Right lobe of liver (tissue), 4 donors: ENCODE data around the gene PMVK.

ENCODE experiments used
- POLR2A ChIP-seq: fragments of 450-650 bp; IDR thresholded peaks from one replicate; pipeline ENCODE4 v1.6.1; 2017; ENCODE audit warnings: antibody characterized with exemption, mild to moderate bottlenecking
- TF ChIP-seq, protein P1 (sequence below), 4 donors: fragments of 200-600 bp in 3 of 4; fragments of 450-650 bp in 1 of 4; IDR thresholded peaks; one replicate each; pipeline versions ENCODE4 v1.5.1 to v1.8.0; 2016 to 2022; ENCODE audit warnings: antibody characterized with exemption in 4 of 4, mild to moderate bottlenecking in 2 of 4
- donor health status: DM: no; HTN: no; CAD: no.
- donor health status: DM: no; HTN: no; CAD: no.
- donor health status: DM: no; HTN: yes; CAD: no.

DNA sequence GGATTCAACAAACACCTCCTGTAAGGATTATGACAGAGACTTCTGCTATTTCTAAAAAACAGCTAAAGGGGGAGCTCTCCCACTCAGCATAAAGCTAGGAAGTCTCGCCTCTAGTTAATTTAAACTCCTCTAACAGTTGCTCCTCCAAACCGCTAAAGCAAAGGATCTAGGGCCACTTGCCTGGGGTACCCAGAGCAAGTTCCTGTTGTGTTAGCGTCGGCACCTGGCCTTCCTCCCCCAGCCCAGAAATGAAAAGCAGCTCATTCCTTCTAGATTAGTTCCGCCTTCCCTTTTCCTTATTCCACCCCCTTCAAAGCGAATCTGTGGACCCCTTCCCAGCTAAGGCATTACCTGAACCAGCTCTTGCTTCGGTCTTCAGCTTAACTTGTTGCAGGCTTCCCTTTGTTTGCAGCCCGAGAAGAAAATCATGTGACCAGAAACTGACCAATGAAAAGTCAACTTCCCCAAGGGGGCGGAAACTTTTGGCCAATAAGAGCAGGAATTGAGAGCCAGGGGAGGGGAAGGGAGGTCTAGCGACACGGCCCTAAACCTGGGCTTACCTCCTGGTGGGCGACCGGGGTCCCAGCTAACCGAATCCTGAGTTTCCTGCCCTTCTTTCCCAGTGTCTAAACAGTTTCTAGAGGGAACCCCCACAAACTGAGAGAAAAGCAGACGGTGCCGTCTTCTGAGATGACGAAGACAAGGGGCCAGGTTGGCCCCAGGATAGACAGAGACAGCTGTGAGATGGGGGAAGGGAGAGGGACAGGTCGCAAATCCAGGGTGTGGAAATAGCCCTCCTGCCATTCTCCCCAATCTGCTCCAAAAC is 19.4 kb upstream of the PMVK start, which contains the start of gene PBXIP1:
- TF ChIP-seq, protein P1, sequence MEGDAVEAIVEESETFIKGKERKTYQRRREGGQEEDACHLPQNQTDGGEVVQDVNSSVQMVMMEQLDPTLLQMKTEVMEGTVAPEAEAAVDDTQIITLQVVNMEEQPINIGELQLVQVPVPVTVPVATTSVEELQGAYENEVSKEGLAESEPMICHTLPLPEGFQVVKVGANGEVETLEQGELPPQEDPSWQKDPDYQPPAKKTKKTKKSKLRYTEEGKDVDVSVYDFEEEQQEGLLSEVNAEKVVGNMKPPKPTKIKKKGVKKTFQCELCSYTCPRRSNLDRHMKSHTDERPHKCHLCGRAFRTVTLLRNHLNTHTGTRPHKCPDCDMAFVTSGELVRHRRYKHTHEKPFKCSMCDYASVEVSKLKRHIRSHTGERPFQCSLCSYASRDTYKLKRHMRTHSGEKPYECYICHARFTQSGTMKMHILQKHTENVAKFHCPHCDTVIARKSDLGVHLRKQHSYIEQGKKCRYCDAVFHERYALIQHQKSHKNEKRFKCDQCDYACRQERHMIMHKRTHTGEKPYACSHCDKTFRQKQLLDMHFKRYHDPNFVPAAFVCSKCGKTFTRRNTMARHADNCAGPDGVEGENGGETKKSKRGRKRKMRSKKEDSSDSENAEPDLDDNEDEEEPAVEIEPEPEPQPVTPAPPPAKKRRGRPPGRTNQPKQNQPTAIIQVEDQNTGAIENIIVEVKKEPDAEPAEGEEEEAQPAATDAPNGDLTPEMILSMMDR (IDR thresholded peaks at IDR 0.05), result peak in 2 of 4 donors; percentile 11 to 30
- TF ChIP-seq POLR2A, result peak; percentile 15
